Calu3 (cell line): ENCODE measurements around the gene SLC6A6. TPM values are rescaled to one million over a fixed set of nuclear protein-coding genes. Genes with fewer than 3 reads are reported as not detected.

Source experiments
- BruUV-seq: library from RNA; stranded (reverse); fragments of 400-500 nt; replicated peaks from 2 replicates; lab custom pipeline; 2021; lab: Mats Ljungman, UMichigan
- CTCF ChIA-PET: fragments of 300-600 bp; sonication (Branson Sonifier 250); formaldehyde crosslinking; loops from one replicate; lab custom pipeline; 2022; ENCODE audit warnings: antibody characterized with exemption; lab: Charles Lee
- DNase-seq: peaks from one replicate; pipeline ENCODE4 v3.0.0; 2022
- H3K27ac Mint-ChIP-seq: one replicate; pipeline ENCODE4 v1.8.0; 2022; ENCODE audit warnings: mixed read lengths; ENCODE audit not compliant: unreplicated experiment
- H3K27me3 Mint-ChIP-seq: one replicate; pipeline ENCODE4 v1.8.0; 2022; ENCODE audit warnings: mixed read lengths; ENCODE audit not compliant: unreplicated experiment
- H3K36me3 Mint-ChIP-seq: one replicate; pipeline ENCODE4 v1.8.0; 2022; ENCODE audit warnings: mild to moderate bottlenecking, moderate library complexity, mixed read lengths; ENCODE audit not compliant: insufficient read depth, unreplicated experiment
- H3K4me1 Mint-ChIP-seq: one replicate; pipeline ENCODE4 v1.8.0; 2022; ENCODE audit warnings: mild to moderate bottlenecking, low read depth, mixed read lengths; ENCODE audit not compliant: unreplicated experiment
- H3K4me3 Mint-ChIP-seq: one replicate; pipeline ENCODE4 v1.8.0; 2022; ENCODE audit warnings: mild to moderate bottlenecking, low read depth, moderate library complexity, mixed read lengths; ENCODE audit not compliant: unreplicated experiment
- H3K9me3 Mint-ChIP-seq: one replicate; pipeline ENCODE4 v1.8.0; 2022; ENCODE audit warnings: low read depth, mixed read lengths; ENCODE audit not compliant: unreplicated experiment
- CTCF ChIP-seq: fragments of 200-600 bp; IDR thresholded peaks from one replicate; pipeline ENCODE4 v1.8.0; 2022; ENCODE audit warnings: antibody characterized with exemption; ENCODE audit not compliant: unreplicated experiment
- intact Hi-C: fragments of 100-400 bp; cut with micrococcal nuclease; formaldehyde crosslinking; loops from one replicate; pipeline ENCODE4 v1.10.0; 2022; ENCODE audit not compliant: unreplicated experiment
- total RNA-seq: library from RNA; stranded (reverse); gene quantifications from 2 replicates; pipeline ENCODE4 v1.2.3, GENCODE V29; 2022

Gene SLC6A6
- total RNA-seq, 1 experiment from 2014 or later = 46.3 TPM

- CTCF ChIA-PET = interaction anchor here (0.9 kb wide), 1 partner anchor 258 kb away, joined by 5 read pairs; no protein-coding TSS in a partner anchor
- no peaks in the 10 kb centered on the region for H3K27me3 Mint-ChIP-seq
Measured at GRCh38 chr3:14461748-14462324, 59.4 kb downstream of the SLC6A6 start.

GRCh38 chr3:14462738-14463137, 60.3 kb downstream of the SLC6A6 start:
- Mint-ChIP-seq H3K36me3 (peaks cover 54% of the 10 kb centered on the region), H3K4me3 (no peak overlapping the region), H3K4me1 (peaks cover 31% of the 10 kb centered on the region), H3K27ac (no peak overlapping the region), H3K27me3 (no peaks in the 10 kb centered on the region), H3K9me3 (no peaks in the 10 kb centered on the region)
- CTCF ChIA-PET = no interaction called here
- TF ChIP-seq CTCF = no peak
- BruUV-seq = no TSS peak
- intact Hi-C loops = no loop called here
- DNase-seq = no peak

More at GRCh38 chr3:14461748-14462324, 59.4 kb downstream of the SLC6A6 start:
- H3K27ac Mint-ChIP-seq = no peak overlapping the region
- H3K4me1 Mint-ChIP-seq = peaks cover 33% of the 10 kb centered on the region
- H3K9me3 Mint-ChIP-seq = no peaks in the 10 kb centered on the region
- no peak overlapping the region for H3K4me3 Mint-ChIP-seq
- TF ChIP-seq CTCF = peak; percentile 44
- no TSS peak for BruUV-seq
- peak; percentile 73 for DNase-seq
- intact Hi-C loops = loop anchor here (2.0 kb wide), 1 partner anchor 201 kb away; no protein-coding TSS in a partner anchor
- peaks cover 61% of the 10 kb centered on the region for H3K36me3 Mint-ChIP-seq

GRCh38 chr3:14463330-14464140, 61.1 kb downstream of the SLC6A6 start:
- no TSS peak for BruUV-seq
- Mint-ChIP-seq H3K4me1 (peaks cover 23% of the 10 kb centered on the region), H3K9me3 (no peaks in the 10 kb centered on the region), H3K36me3 (peaks cover 51% of the 10 kb centered on the region), H3K4me3 (no peak overlapping the region), H3K27me3 (no peaks in the 10 kb centered on the region), H3K27ac (no peak overlapping the region)
- intact Hi-C loops = no loop called here
- CTCF ChIA-PET = interaction anchor here (1.3 kb wide), 1 partner anchor 40 kb away, joined by 3 read pairs; no protein-coding TSS in a partner anchor
- DNase-seq = no peak
- no peak for TF ChIP-seq CTCF

- intact Hi-C loops = no loop called here
- H3K27me3 Mint-ChIP-seq = no peaks in the 10 kb centered on the region
- H3K27ac Mint-ChIP-seq = no peak overlapping the region
Measured at GRCh38 chr3:14464141-14464465, 61.7 kb downstream of the SLC6A6 start.

More at GRCh38 chr3:14464141-14464465, 61.7 kb downstream of the SLC6A6 start:
- no TSS peak for BruUV-seq
- Mint-ChIP-seq H3K36me3 (peaks cover 47% of the 10 kb centered on the region), H3K4me1 (peaks cover 17% of the 10 kb centered on the region), H3K4me3 (no peak overlapping the region), H3K9me3 (no peaks in the 10 kb centered on the region)
- DNase-seq = no peak
- CTCF ChIA-PET = interaction anchor here (1.3 kb wide), 1 partner anchor 41 kb away, joined by 3 read pairs; no protein-coding TSS in a partner anchor
- no peak for TF ChIP-seq CTCF
